ENCODE results near the gene HPSE.

GRCh38 chr4:83283181-83283580 lies 51.5 kb downstream of the HPSE start:
- TF ChIP-seq CTCF (IDR thresholded peaks at IDR 0.05; ENCODE audit: borderline replicate concordance, extremely low read depth, low read length, poor library complexity, severe bottlenecking) (no peak), EZH2 (IDR thresholded peaks at IDR 0.05; ENCODE audit: borderline replicate concordance, low read depth, low read length, severe bottlenecking) (no peak)

Data from DND-41 (cell line).